HPDE6-E6E7 (cell line): Measurements from ENCODE around the gene LTBP1.
"Not testable (repeated sequence)": the region's sequence is repeated elsewhere in the genome, so short reads cannot be mapped to it uniquely, and the experiment has no call there.

ENCODE experiments used
- DNase-seq: peaks from one replicate; pipeline ENCODE4 v3.0.0; 2011; ENCODE audit warnings: missing footprints; ENCODE audit errors: extremely low spot score

Gene LTBP1

GRCh38 chr2:33378556-33379210, 431.9 kb downstream of the LTBP1 start:
- no peak for DNase-seq

GRCh38 chr2:33380001-33380609, 433.4 kb downstream of the LTBP1 start:
- no peak for DNase-seq

- DNase-seq = no peak
Measured at GRCh38 chr2:33380719-33381118, 434.0 kb downstream of the LTBP1 start.

GRCh38 chr2:33381301-33381858, 434.6 kb downstream of the LTBP1 start:
- no peak for DNase-seq

- no peak for DNase-seq
Measured at GRCh38 chr2:33383855-33384598, 437.3 kb downstream of the LTBP1 start.

- no peak for DNase-seq
Measured at GRCh38 chr2:33384599-33384961, 437.8 kb downstream of the LTBP1 start.

- no peak for DNase-seq
Measured at GRCh38 chr2:33388996-33389395, 442.2 kb downstream of the LTBP1 start.

GRCh38 chr2:33389695-33390094, 442.9 kb downstream of the LTBP1 start:
- DNase-seq = not testable (repeated sequence)

- DNase-seq = no peak
Measured at GRCh38 chr2:33391529-33392255, 444.9 kb downstream of the LTBP1 start.

- DNase-seq = no peak
Measured at GRCh38 chr2:33392366-33392765, 445.6 kb downstream of the LTBP1 start.

GRCh38 chr2:33395034-33395433, 448.3 kb downstream of the LTBP1 start:
- no peak for DNase-seq

GRCh38 chr2:33395655-33396249, 449.0 kb downstream of the LTBP1 start:
- no peak for DNase-seq

GRCh38 chr2:33404321-33404720, 457.6 kb downstream of the LTBP1 start:
- no peak for DNase-seq

- no peak for DNase-seq
Measured at GRCh38 chr2:33406622-33407021, 459.9 kb downstream of the LTBP1 start.

- no peak for DNase-seq
Measured at GRCh38 chr2:33408109-33408508, 461.4 kb downstream of the LTBP1 start.

- DNase-seq = no peak
Measured at GRCh38 chr2:33409417-33409955, 462.7 kb downstream of the LTBP1 start.

GRCh38 chr2:33411765-33412164, 465.0 kb downstream of the LTBP1 start:
- no peak for DNase-seq

- no peak for DNase-seq
Measured at GRCh38 chr2:33412920-33413319, 466.2 kb downstream of the LTBP1 start.

GRCh38 chr2:33419581-33420200, 472.9 kb downstream of the LTBP1 start:
- no peak for DNase-seq

GRCh38 chr2:33420726-33421125, 474.0 kb downstream of the LTBP1 start:
- DNase-seq = no peak

- DNase-seq = no peak
Measured at GRCh38 chr2:33421820-33422219, 475.1 kb downstream of the LTBP1 start.
